ENCODE results near the gene ITGA3. TPM values are rescaled to one million over a fixed set of nuclear protein-coding genes. Genes with fewer than 3 reads are reported as not detected.

Gene ITGA3
- total RNA-seq, 4 donors from 2014 or later = 145 to 246 (median 172) TPM

DNA sequence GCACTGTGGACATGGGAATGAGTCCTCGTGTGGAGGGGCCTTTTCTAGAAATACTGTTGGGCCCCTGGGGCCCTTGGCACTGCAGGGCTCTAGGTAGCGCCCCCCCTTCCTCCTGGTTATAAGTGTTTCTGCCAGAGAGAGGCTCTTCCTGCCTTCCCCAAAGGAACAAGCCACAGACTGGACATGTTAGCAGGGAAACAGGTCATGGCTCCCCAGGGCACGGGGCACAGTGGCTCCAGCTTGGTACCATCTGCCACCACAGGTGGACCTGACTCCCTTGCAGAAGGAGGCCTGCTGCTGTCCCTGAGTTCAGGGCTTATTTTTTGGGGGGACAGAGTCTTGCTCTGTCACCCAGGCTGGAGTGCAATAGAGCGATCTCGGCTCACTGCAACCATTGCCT is 48.0 kb downstream of the ITGA3 start:
- 94 to 96% methylated on average over 2 to 5 of the region's 5 CpGs for WGBS, 2 donors
- intact Hi-C loops (cut with DNase I) = no loop called here
- no peak for DNase-seq
- Histone ChIP-seq H3K36me3 (peaks cover 25 to 39% of the 10 kb centered on the region in 2 donors), H3K27ac (no peak overlapping the region), H3K9me3 (no peaks in the 10 kb centered on the region), H3K27me3 (no peaks in the 10 kb centered on the region), H3K4me1 (peaks cover 27 to 30% of the 10 kb centered on the region in 2 donors), H3K4me3 (replicated peaks in 1 of 3) (no peak overlapping the region)
- TF ChIP-seq POLR2A (IDR thresholded peaks at IDR 0.05) = no peak
- TF ChIP-seq, protein P1, sequence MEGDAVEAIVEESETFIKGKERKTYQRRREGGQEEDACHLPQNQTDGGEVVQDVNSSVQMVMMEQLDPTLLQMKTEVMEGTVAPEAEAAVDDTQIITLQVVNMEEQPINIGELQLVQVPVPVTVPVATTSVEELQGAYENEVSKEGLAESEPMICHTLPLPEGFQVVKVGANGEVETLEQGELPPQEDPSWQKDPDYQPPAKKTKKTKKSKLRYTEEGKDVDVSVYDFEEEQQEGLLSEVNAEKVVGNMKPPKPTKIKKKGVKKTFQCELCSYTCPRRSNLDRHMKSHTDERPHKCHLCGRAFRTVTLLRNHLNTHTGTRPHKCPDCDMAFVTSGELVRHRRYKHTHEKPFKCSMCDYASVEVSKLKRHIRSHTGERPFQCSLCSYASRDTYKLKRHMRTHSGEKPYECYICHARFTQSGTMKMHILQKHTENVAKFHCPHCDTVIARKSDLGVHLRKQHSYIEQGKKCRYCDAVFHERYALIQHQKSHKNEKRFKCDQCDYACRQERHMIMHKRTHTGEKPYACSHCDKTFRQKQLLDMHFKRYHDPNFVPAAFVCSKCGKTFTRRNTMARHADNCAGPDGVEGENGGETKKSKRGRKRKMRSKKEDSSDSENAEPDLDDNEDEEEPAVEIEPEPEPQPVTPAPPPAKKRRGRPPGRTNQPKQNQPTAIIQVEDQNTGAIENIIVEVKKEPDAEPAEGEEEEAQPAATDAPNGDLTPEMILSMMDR (IDR thresholded peaks at IDR 0.05) = no peak

DNA sequence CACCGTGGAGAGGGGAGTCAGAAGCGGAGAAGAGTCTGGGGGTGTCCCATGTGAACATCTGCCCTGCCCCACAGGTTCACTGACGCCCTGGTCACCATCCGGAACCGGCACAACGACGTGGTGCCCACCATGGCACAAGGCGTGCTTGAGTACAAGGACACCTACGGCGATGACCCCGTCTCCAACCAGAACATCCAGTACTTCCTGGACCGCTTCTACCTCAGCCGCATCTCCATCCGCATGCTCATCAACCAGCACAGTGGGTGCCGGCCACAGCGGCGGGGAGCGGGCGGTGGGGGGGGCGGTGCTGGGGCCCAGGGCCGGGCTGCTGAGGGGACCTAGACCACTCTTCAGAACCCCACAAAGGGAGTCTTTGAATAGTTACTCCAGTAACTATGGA is 49.9 kb downstream of the ITGA3 start:
- no peaks in the 10 kb centered on the region for H3K27me3 ChIP-seq
- intact Hi-C loops (cut with DNase I) = no loop called here
- no peak for DNase-seq
- peaks cover 23 to 24% of the 10 kb centered on the region in 2 donors for H3K4me1 ChIP-seq
- H3K9me3 ChIP-seq = no peaks in the 10 kb centered on the region
- 89 to 95% methylated on average over 20 to 21 of the region's 21 CpGs for WGBS, 2 donors
- H3K27ac ChIP-seq = no peak overlapping the region
- H3K4me3 ChIP-seq (replicated peaks in 1 of 3) = no peak overlapping the region
- TF ChIP-seq, protein P1 (IDR thresholded peaks at IDR 0.05) = no peak
- no peak for TF ChIP-seq POLR2A (IDR thresholded peaks at IDR 0.05)
- H3K36me3 ChIP-seq = peaks cover 34 to 40% of the 10 kb centered on the region in 2 donors

DNA sequence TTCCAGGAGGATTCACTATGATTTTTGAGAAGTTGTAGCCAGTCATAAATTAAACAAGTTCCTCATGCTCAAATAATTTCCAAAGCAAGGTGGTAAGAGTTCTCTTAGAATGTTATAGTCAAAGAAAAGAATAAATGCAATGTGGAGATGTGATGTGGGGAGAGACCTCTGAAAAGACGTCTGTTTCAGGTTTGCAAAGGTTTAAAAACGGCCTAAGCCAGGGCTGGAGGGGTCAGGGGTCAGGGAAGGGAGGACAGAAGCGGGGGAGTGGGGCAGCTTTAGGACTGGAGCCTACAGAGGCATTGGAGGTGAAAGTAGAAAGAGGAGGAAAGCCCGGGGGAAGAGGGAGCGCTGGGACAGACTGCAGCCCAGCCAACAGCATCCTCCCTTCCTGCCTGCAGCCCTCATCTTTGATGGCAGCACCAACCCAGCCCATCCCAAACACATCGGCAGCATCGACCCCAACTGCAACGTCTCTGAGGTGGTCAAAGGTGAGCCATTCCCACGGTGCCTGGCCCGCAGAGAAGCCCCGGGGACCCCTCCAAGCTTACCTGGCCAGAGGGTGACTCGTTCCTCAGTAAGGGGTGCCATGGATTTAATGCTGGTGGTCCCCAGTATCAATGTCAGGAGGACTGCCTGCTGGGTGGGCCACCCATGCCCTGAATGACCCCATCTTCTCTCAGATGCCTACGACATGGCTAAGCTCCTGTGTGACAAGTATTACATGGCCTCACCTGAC is 50.7 kb downstream of the ITGA3 start:
- H3K4me3 ChIP-seq (replicated peaks in 1 of 3) = no peak overlapping the region
- 77 to 80% methylated on average over 10 to 13 of the region's 13 CpGs for WGBS, 2 donors
- peaks cover 16 to 21% of the 10 kb centered on the region in 2 donors for H3K4me1 ChIP-seq
- no peak overlapping the region for H3K27ac ChIP-seq
- DNase-seq = no peak
- TF ChIP-seq POLR2A (IDR thresholded peaks at IDR 0.05) = no peak
- TF ChIP-seq, protein P1 (IDR thresholded peaks at IDR 0.05) = no peak
- intact Hi-C loops (cut with DNase I) = no loop called here
- H3K27me3 ChIP-seq = no peaks in the 10 kb centered on the region
- H3K36me3 ChIP-seq = peaks cover 34 to 40% of the 10 kb centered on the region in 2 donors
- H3K9me3 ChIP-seq = no peaks in the 10 kb centered on the region

DNA sequence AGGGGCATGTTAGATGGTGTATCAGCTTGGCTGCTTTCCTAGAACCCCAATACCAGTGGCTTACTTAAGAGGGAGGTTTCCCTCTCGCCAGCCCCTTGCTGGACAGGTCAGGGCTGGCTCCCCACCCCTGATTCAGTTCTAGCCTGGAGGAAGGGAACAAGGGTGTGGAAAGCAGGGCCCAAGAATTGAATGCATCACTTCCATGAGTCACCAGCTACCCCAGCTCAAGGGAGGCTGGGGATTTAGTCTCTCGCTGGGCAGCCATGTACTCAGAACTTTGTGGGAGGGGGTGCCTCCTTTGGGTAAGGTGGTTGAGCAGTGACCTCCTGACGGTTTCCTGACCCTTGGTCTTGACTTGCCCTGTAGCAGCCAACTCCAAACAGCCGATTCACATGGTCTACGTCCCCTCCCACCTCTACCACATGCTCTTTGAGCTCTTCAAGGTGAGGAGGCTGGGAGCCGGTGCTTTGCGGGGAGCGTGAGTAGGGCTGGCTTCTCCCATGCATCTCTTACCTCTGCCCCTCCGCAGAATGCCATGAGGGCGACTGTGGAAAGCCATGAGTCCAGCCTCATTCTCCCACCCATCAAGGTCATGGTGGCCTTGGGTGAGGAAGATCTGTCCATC is 52.0 kb downstream of the ITGA3 start:
- H3K27ac ChIP-seq = no peak overlapping the region
- peaks cover 34 to 40% of the 10 kb centered on the region in 2 donors for H3K36me3 ChIP-seq
- 95 to 96% methylated on average over 9 to 10 of the region's 10 CpGs for WGBS, 2 donors
- no peaks in the 10 kb centered on the region for H3K9me3 ChIP-seq
- DNase-seq = no peak
- peaks cover 2 to 17% of the 10 kb centered on the region in 2 donors for H3K4me1 ChIP-seq
- no peaks in the 10 kb centered on the region for H3K27me3 ChIP-seq
- no peak overlapping the region for H3K4me3 ChIP-seq (replicated peaks in 1 of 3)
- TF ChIP-seq, protein P1 (IDR thresholded peaks at IDR 0.05) = no peak
- TF ChIP-seq POLR2A (IDR thresholded peaks at IDR 0.05) = no peak
- intact Hi-C loops (cut with DNase I) = no loop called here

GRCh38 chr17:50108556-50108955 is 52.6 kb downstream of the ITGA3 start:
- no peaks in the 10 kb centered on the region for H3K9me3 ChIP-seq
- TF ChIP-seq POLR2A (IDR thresholded peaks at IDR 0.05) = no peak
- TF ChIP-seq, protein P1 (IDR thresholded peaks at IDR 0.05) = no peak
- no peak for DNase-seq
- peaks cover 0 to 15% of the 10 kb centered on the region in 2 donors for H3K4me1 ChIP-seq
- no peak overlapping the region for H3K27ac ChIP-seq
- H3K36me3 ChIP-seq = peaks cover 34 to 40% of the 10 kb centered on the region in 2 donors
- WGBS, 2 donors = 88 to 89% methylated on average over 9 of the region's 9 CpGs
- H3K4me3 ChIP-seq (replicated peaks in 1 of 3) = no peak overlapping the region
- H3K27me3 ChIP-seq = no peaks in the 10 kb centered on the region
- intact Hi-C loops (cut with DNase I) = no loop called here

Data from thyroid gland (tissue), 4 donors.